Gastroesophageal sphincter (tissue), 3 donors: ENCODE results near the gene AIRE.

Experiments used
- EP300 ChIP-seq: sonication (generic); formaldehyde crosslinking; IDR thresholded peaks from one replicate; pipeline ENCODE4 v1.6.1; 2017; ENCODE audit warnings: antibody characterized with exemption, mild to moderate bottlenecking
- POLR2AphosphoS5 ChIP-seq: sonication (generic); formaldehyde crosslinking; IDR thresholded peaks from one replicate; pipeline ENCODE4 v1.6.1; 2017; ENCODE audit warnings: antibody characterized with exemption
- TF ChIP-seq, protein P1 (sequence below), 4 experiments: fragments of 200-600 bp in 2 of 4; fragments of 450-650 bp in 2 of 4; sonication (generic) in 1 of 4; IDR thresholded peaks; one replicate each; pipeline ENCODE4 v1.5.1; 2017 to 2019; ENCODE audit warnings: antibody characterized with exemption in 4 of 4, mild to moderate bottlenecking in 2 of 4, moderate library complexity in 2 of 4

DNA sequence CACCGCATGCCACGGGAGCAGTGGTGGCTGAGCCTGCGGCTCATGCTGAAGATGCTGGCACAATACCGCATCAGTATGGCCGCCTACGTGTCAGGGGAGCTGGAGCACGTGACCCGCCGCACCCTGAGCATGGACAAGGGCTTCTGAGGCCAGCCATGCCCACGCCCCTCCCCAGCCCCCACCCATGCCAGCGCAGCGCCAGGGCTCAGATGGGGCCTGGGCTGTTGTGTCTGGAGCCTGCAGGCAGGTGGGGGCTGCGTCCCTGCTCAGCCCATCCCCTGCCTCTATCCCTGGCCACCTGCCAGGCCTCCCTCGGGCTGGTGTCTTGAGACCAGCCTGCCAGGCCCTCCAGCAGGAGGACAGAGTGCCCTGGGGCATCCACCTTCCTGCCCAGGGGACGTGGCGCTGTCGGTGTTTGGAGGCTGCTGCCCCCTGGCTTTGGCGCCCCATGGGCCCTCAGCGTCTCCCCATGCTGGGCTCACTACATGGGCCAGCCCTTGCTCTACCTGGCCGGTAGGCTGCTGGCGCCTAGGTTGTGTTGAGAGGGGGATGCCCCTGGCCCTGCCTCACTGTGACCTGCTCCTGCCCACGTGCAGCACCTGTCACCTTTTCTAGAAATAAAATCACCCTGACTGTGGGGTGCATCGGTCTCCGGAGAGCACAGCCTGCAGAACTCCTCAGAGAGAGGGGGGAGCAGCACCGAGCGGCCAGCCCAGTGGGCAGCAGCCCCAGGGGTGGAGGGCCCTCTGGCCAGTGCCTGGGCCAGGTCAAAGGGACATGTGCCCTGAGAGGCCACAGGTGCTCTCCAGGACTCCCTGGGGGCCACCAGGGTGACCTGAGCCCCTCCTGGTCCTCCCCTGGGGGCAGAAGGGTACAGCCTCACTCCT is 41.3 kb downstream of the AIRE start:
- TF ChIP-seq, protein P1, sequence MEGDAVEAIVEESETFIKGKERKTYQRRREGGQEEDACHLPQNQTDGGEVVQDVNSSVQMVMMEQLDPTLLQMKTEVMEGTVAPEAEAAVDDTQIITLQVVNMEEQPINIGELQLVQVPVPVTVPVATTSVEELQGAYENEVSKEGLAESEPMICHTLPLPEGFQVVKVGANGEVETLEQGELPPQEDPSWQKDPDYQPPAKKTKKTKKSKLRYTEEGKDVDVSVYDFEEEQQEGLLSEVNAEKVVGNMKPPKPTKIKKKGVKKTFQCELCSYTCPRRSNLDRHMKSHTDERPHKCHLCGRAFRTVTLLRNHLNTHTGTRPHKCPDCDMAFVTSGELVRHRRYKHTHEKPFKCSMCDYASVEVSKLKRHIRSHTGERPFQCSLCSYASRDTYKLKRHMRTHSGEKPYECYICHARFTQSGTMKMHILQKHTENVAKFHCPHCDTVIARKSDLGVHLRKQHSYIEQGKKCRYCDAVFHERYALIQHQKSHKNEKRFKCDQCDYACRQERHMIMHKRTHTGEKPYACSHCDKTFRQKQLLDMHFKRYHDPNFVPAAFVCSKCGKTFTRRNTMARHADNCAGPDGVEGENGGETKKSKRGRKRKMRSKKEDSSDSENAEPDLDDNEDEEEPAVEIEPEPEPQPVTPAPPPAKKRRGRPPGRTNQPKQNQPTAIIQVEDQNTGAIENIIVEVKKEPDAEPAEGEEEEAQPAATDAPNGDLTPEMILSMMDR (IDR thresholded peaks at IDR 0.05): no peak
- TF ChIP-seq EP300 (no peak), POLR2AphosphoS5 (no peak)
